ENCODE measurements around the gene SLC25A34. TPM values are rescaled to one million over a fixed set of nuclear protein-coding genes. Genes with fewer than 3 reads are reported as not detected.
"Not testable (repeated sequence)": the region's sequence is repeated elsewhere in the genome, so short reads cannot be mapped to it uniquely, and the experiment has no call there.

The SLC25A34 gene
- total RNA-seq, 4 donors from 2014 or later: 0.98 to 2.6 (median 2.0) TPM

- TF ChIP-seq CTCF (IDR thresholded peaks at IDR 0.05) (no peak), POLR2A (IDR thresholded peaks at IDR 0.05) (no peak)
- WGBS, 2 donors: 76 to 78% methylated on average over 5 of the region's 5 CpGs
- no peak overlapping the region for H3K27ac ChIP-seq
- no peak for DNase-seq
- no peaks in the 10 kb centered on the region for H3K27me3 ChIP-seq
- peaks cover 0 to 13% of the 10 kb centered on the region in 2 donors for H3K4me1 ChIP-seq
- H3K36me3 ChIP-seq: no peaks in the 10 kb centered on the region
- intact Hi-C loops (cut with DNase I): no loop called here
- no peak overlapping the region for H3K4me3 ChIP-seq (replicated peaks in 1 of 3)
- no peaks in the 10 kb centered on the region for H3K9me3 ChIP-seq
These were observed 43.9 kb upstream of the SLC25A34 start for GRCh38 chr1:15692121-15692682.

- peaks cover 0 to 17% of the 10 kb centered on the region in 2 donors for H3K4me1 ChIP-seq
- intact Hi-C loops (cut with DNase I): no loop called here
- 96 to 98% methylated on average over 5 of the region's 5 CpGs for WGBS, 2 donors
- H3K9me3 ChIP-seq: no peaks in the 10 kb centered on the region
- H3K27ac ChIP-seq: no peak overlapping the region
- no peaks in the 10 kb centered on the region for H3K27me3 ChIP-seq
- H3K4me3 ChIP-seq (replicated peaks in 1 of 3): no peak overlapping the region
- no peak for DNase-seq
- H3K36me3 ChIP-seq: no peaks in the 10 kb centered on the region
- no peak for TF ChIP-seq POLR2A (IDR thresholded peaks at IDR 0.05)
- no peak for TF ChIP-seq CTCF (IDR thresholded peaks at IDR 0.05)
These were observed 42.7 kb upstream of the SLC25A34 start for GRCh38 chr1:15693371-15693770.

- intact Hi-C loops (cut with DNase I): no loop called here
- H3K27ac ChIP-seq: peak overlapping the region in 1 of 3 donors; percentile 43
- 43 to 66% methylated on average over 9 to 10 of the region's 10 CpGs for WGBS, 2 donors
- H3K4me1 ChIP-seq: peaks cover 12 to 22% of the 10 kb centered on the region in 2 donors
- no peak for DNase-seq
- no peaks in the 10 kb centered on the region for H3K9me3 ChIP-seq
- H3K4me3 ChIP-seq (replicated peaks in 1 of 3): no peak overlapping the region
- no peaks in the 10 kb centered on the region for H3K36me3 ChIP-seq
- TF ChIP-seq CTCF (IDR thresholded peaks at IDR 0.05): no peak
- TF ChIP-seq POLR2A (IDR thresholded peaks at IDR 0.05): no peak
- H3K27me3 ChIP-seq: no peaks in the 10 kb centered on the region
These were observed 39.0 kb upstream of the SLC25A34 start for GRCh38 chr1:15696956-15697521.

GRCh38 chr1:15698201-15698600 is 37.9 kb upstream of the SLC25A34 start:
- intact Hi-C loops (cut with DNase I): no loop called here
- TF ChIP-seq POLR2A (IDR thresholded peaks at IDR 0.05): no peak
- TF ChIP-seq CTCF (IDR thresholded peaks at IDR 0.05): no peak
- no peak for DNase-seq
- no peaks in the 10 kb centered on the region for H3K9me3 ChIP-seq
- H3K27me3 ChIP-seq: no peaks in the 10 kb centered on the region
- no peak overlapping the region for H3K27ac ChIP-seq
- H3K4me3 ChIP-seq (replicated peaks in 1 of 3): no peak overlapping the region
- WGBS, 2 donors: 97 to 98% methylated on average over 2 of the region's 2 CpGs
- no peaks in the 10 kb centered on the region for H3K36me3 ChIP-seq
- H3K4me1 ChIP-seq: peaks cover 12 to 28% of the 10 kb centered on the region in 2 donors

GRCh38 chr1:15699321-15699720 is 36.7 kb upstream of the SLC25A34 start:
- H3K27me3 ChIP-seq; DNase-seq; H3K36me3 ChIP-seq; H3K4me3 ChIP-seq (replicated peaks in 1 of 3); H3K27ac ChIP-seq; intact Hi-C loops (cut with DNase I); H3K9me3 ChIP-seq: not testable (repeated sequence)
- WGBS, 2 donors: 90 to 99% methylated on average over 4 of the region's 4 CpGs
- peaks cover 12 to 38% of the 10 kb centered on the region in 2 donors for H3K4me1 ChIP-seq

Measured in thyroid gland (tissue), 4 donors.